DOHH2 (cell line): ENCODE results near the gene NRGN.

Experiments
- H3F3A ChIP-seq: fragments of 200-600 bp; sonication (generic), shearing (Covaris generic); 2 replicates; pipeline ENCODE4 v1.6.0; 2016; ENCODE audit warnings: antibody characterized with exemption, mild to moderate bottlenecking; ENCODE audit not compliant: control insufficient read depth, insufficient read depth
- H3K27ac ChIP-seq: fragments of 200-600 bp; sonication (generic); 2 replicates; pipeline ENCODE4 v1.5.1; 2014; ENCODE audit warnings: low read depth, mild to moderate bottlenecking, low read length, moderate library complexity
- H3K27me3 ChIP-seq: fragments of 200-600 bp; sonication (generic); 2 replicates; pipeline ENCODE4 v1.6.1; 2014; ENCODE audit warnings: mild to moderate bottlenecking, low read length, mixed read lengths; ENCODE audit not compliant: control insufficient read depth
- H3K36me3 ChIP-seq: fragments of 200-600 bp; sonication (generic); 2 replicates; pipeline ENCODE4 v1.6.1; 2014; ENCODE audit warnings: mild to moderate bottlenecking, low read length, moderate library complexity, mixed read lengths; ENCODE audit not compliant: control insufficient read depth
- H3K4me1 ChIP-seq: fragments of 200-600 bp; sonication (generic); 2 replicates; pipeline ENCODE4 v1.6.1; 2014; ENCODE audit warnings: mild to moderate bottlenecking, low read length, mixed read lengths; ENCODE audit not compliant: control insufficient read depth
- H3K4me2 ChIP-seq: fragments of 200-600 bp; sonication (generic); 2 replicates; pipeline ENCODE4 v1.6.0; 2014; ENCODE audit warnings: mild to moderate bottlenecking, low read length, moderate library complexity
- H3K4me3 ChIP-seq: fragments of 200-600 bp; sonication (generic); 2 replicates; pipeline ENCODE4 v1.5.1; 2014; ENCODE audit warnings: mild to moderate bottlenecking, low read length, mixed read lengths
- H3K79me2 ChIP-seq: fragments of 200-600 bp; sonication (generic); 2 replicates; pipeline ENCODE4 v1.6.1; 2014; ENCODE audit warnings: mild to moderate bottlenecking, low read length, mixed read lengths; ENCODE audit not compliant: control insufficient read depth
- H3K9me2 ChIP-seq: fragments of 200-600 bp; sonication (generic); replicated peaks from 2 replicates; pipeline ENCODE4 v1.6.1; 2014; ENCODE audit warnings: mild to moderate bottlenecking, low read length, mixed read lengths; ENCODE audit not compliant: control insufficient read depth
- H3K9me3 ChIP-seq: fragments of 200-600 bp; sonication (generic); 2 replicates; pipeline ENCODE4 v1.6.1; 2014; ENCODE audit warnings: antibody characterized with exemption, low read length, mixed read lengths; ENCODE audit not compliant: control insufficient read depth, insufficient read depth
- H4K20me1 ChIP-seq: fragments of 200-600 bp; sonication (generic); 2 replicates; pipeline ENCODE4 v1.6.0; 2014; ENCODE audit warnings: low read depth, mild to moderate bottlenecking, antibody characterized with exemption, low read length, moderate library complexity; ENCODE audit not compliant: control insufficient read depth, insufficient read depth
- CTCF ChIP-seq: fragments of 200-600 bp; sonication (generic); IDR thresholded peaks from one replicate; pipeline ENCODE4 v1.5.1; 2014; ENCODE audit warnings: antibody characterized with exemption, mild to moderate bottlenecking, low read depth, low read length; ENCODE audit not compliant: poor library complexity, severe bottlenecking
- EZH2phosphoT487 ChIP-seq: fragments of 200-600 bp; sonication (generic); IDR thresholded peaks from 2 replicates; pipeline ENCODE4 v1.6.1; 2017; ENCODE audit warnings: borderline replicate concordance, mild to moderate bottlenecking, antibody characterized with exemption, low read length, moderate library complexity, mixed read lengths

The NRGN gene

DNA sequence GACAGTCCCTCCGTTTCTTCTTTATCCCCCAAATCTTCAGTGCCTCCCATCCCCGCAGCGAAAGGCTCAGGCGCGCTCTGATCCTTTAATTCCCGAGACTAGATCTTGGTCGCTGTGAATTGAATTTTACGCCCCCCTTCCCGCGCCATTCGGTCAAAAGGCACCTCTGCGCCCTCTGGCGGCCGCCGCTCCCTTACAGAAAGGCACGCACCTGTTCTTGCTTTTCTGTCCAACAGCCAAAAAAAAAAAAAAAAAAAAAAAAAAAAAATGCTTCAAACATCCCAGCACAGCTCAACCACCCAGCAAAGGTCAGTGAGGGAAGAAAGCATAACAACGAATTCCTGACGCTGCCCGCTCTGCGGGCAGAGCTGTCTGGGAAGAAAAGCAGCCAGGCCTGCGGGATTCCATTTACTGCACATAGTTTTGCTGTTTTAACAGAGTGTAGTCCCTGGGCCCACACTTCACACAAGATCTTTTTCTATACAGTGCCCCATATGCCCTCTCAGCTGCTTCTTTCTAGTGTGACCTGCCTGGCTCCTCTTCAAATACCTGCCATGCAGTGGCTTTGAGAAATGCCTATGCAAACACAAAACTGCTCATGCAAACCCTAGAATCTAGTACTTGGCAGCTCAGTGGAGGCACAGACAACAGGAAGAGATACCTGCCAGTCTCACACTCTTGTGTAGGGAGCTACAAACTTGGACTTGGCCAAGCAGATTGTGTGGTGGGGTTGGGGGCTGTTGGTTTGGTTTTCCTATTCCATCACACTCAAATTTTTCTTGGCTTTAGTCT is 23.6 kb downstream of the NRGN start:
- Histone ChIP-seq H3K27ac (no peak overlapping the region), H3K9me2 (no peaks in the 10 kb centered on the region), H3K79me2 (no peaks in the 10 kb centered on the region), H3K4me3 (peak overlapping the region; percentile 77), H3K36me3 (peaks cover 10% of the 10 kb centered on the region), H4K20me1 (no peaks in the 10 kb centered on the region), H3K4me1 (peaks cover 43% of the 10 kb centered on the region), H3K9me3 (no peaks in the 10 kb centered on the region), H3F3A (no peaks in the 10 kb centered on the region), H3K4me2 (peak overlapping the region; percentile 83), H3K27me3 (peaks cover 34% of the 10 kb centered on the region)
- TF ChIP-seq CTCF (peak; percentile 77), EZH2phosphoT487 (no peak)

DNA sequence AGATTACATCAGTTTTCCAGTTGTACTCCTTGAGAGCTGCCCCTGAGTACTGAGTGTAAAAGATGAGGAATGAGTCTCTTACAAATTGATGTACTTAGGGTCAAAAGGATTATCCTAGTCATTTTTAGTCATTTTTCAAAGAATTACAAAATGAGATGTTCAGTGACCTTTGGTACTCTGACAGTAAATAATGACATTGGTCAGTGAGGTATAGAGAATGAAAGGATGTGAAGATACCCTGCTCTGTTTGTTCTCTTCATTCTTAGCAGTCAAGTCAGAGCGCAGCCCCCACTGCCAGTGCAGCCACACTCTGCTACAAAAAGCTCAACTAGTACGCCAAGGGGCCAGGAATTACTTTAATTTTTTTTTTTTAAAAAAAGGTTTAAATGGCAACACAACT is 26.4 kb downstream of the NRGN start:
- TF ChIP-seq CTCF, result no peak
- TF ChIP-seq EZH2phosphoT487, result no peak
- no peaks in the 10 kb centered on the region for H4K20me1 ChIP-seq
- H3K4me1 ChIP-seq, result peaks cover 20% of the 10 kb centered on the region
- H3K4me3 ChIP-seq, result no peak overlapping the region
- H3F3A ChIP-seq, result no peaks in the 10 kb centered on the region
- no peak overlapping the region for H3K27ac ChIP-seq
- H3K4me2 ChIP-seq, result no peak overlapping the region
- no peaks in the 10 kb centered on the region for H3K79me2 ChIP-seq
- no peaks in the 10 kb centered on the region for H3K9me3 ChIP-seq
- peaks cover 20% of the 10 kb centered on the region for H3K36me3 ChIP-seq
- H3K9me2 ChIP-seq, result no peaks in the 10 kb centered on the region
- H3K27me3 ChIP-seq, result peaks cover 7% of the 10 kb centered on the region

DNA sequence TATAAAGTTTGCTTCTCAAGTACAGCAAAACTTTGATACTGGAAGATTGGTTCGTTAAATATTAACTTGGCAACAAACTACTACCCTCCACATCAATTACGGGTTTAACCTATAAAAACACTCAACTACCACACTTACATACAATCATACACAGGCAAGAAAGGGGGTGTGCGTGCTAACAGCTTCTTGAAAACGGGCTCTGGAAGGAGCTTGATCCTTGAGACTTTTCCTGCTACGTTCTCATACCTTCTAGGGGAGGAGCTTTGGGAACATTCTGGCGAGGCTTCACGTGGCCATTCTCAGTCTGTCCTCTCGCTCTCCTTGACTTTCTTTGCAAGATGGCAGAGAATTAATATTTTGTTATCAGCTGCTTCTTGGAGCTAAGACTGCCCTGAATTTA is 29.2 kb downstream of the NRGN start:
- no peak overlapping the region for H3K27ac ChIP-seq
- TF ChIP-seq CTCF (no peak), EZH2phosphoT487 (no peak)
- H3K27me3 ChIP-seq, result no peaks in the 10 kb centered on the region
- H4K20me1 ChIP-seq, result no peaks in the 10 kb centered on the region
- no peaks in the 10 kb centered on the region for H3K9me2 ChIP-seq
- peaks cover 3% of the 10 kb centered on the region for H3K4me1 ChIP-seq
- no peak overlapping the region for H3K4me3 ChIP-seq
- no peaks in the 10 kb centered on the region for H3K79me2 ChIP-seq
- H3K9me3 ChIP-seq, result no peaks in the 10 kb centered on the region
- no peak overlapping the region for H3K4me2 ChIP-seq
- H3K36me3 ChIP-seq, result peaks cover 35% of the 10 kb centered on the region
- 0 out of 2 replicates have a peak, but pooled peaks cover 2% of the 10 kb centered on the region for H3F3A ChIP-seq
